Neural progenitor cell (in vitro differentiated cells): Measurements from ENCODE around the gene MPC2.

ENCODE experiments used
- EZH2phosphoT487 ChIP-seq: fragments of 200-600 bp; sonication (generic); IDR thresholded peaks from 2 replicates; pipeline ENCODE4 v1.6.1; 2017; ENCODE audit warnings: antibody characterized with exemption
- TF ChIP-seq, protein P1 (sequence below): fragments of 200-600 bp; sonication (generic); IDR thresholded peaks from 2 replicates; pipeline ENCODE4 v1.5.1; 2017; ENCODE audit warnings: antibody characterized with exemption, mild to moderate bottlenecking

DNA sequence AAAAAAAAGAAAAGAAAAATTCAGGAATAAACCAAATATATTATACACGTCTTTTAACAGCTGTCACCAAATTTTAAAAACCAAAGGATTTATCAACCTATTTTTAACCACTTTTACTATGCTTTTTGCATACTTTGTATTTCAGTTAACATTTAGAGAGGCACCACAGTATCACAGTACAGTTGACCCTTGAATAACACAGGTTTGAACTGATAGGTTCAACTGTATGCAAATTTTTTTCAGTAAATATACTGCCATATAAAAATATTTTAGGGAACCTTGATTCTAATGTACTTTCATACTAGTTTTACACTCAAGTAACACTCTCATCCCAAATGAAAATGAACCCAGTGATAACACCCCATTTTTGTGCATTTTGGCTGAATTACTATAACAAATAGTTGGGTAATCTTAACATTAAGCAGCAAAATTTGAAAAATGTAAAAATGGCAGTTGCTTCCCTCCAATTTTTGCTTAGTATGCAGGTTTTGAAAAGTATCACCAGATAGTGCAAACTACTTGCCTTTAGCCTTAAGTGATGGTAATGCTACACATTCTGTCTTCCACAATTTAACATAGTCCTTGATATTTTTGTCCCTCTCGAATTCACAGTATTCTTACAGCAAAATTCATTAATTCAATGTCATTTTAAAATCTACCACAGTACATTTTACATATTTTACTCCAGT, 12.2 kb downstream of the MPC2 start:
- TF ChIP-seq, protein P1, sequence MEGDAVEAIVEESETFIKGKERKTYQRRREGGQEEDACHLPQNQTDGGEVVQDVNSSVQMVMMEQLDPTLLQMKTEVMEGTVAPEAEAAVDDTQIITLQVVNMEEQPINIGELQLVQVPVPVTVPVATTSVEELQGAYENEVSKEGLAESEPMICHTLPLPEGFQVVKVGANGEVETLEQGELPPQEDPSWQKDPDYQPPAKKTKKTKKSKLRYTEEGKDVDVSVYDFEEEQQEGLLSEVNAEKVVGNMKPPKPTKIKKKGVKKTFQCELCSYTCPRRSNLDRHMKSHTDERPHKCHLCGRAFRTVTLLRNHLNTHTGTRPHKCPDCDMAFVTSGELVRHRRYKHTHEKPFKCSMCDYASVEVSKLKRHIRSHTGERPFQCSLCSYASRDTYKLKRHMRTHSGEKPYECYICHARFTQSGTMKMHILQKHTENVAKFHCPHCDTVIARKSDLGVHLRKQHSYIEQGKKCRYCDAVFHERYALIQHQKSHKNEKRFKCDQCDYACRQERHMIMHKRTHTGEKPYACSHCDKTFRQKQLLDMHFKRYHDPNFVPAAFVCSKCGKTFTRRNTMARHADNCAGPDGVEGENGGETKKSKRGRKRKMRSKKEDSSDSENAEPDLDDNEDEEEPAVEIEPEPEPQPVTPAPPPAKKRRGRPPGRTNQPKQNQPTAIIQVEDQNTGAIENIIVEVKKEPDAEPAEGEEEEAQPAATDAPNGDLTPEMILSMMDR: no peak
- TF ChIP-seq EZH2phosphoT487: no peak
